Fibroblast of lung (primary cell): ENCODE results near the gene FCHO1.

Source experiments
- EZH2 ChIP-seq: IDR thresholded peaks from 2 replicates; pipeline ENCODE4 v1.5.1; 2012; ENCODE audit warnings: low read length, control low read depth, mild to moderate bottlenecking; ENCODE audit errors: missing control alignments
- TF ChIP-seq, protein P1 (sequence below), 2 donors: IDR thresholded peaks in 1 of 2; conservative IDR thresholded peaks in 1 of 2; 1 replicate in 1 of 2; 2 replicates in 1 of 2; pipeline ENCODE4 v1.5.1; 2011 to 2012; ENCODE audit warnings: low read length in 2 of 2, control low read depth in 1 of 2, inconsistent platforms in 1 of 2, low read depth in 1 of 2, mild to moderate bottlenecking in 1 of 2

GRCh38 chr19:17829855-17830566 is 78.7 kb downstream of the FCHO1 start:
- TF ChIP-seq, protein P1, sequence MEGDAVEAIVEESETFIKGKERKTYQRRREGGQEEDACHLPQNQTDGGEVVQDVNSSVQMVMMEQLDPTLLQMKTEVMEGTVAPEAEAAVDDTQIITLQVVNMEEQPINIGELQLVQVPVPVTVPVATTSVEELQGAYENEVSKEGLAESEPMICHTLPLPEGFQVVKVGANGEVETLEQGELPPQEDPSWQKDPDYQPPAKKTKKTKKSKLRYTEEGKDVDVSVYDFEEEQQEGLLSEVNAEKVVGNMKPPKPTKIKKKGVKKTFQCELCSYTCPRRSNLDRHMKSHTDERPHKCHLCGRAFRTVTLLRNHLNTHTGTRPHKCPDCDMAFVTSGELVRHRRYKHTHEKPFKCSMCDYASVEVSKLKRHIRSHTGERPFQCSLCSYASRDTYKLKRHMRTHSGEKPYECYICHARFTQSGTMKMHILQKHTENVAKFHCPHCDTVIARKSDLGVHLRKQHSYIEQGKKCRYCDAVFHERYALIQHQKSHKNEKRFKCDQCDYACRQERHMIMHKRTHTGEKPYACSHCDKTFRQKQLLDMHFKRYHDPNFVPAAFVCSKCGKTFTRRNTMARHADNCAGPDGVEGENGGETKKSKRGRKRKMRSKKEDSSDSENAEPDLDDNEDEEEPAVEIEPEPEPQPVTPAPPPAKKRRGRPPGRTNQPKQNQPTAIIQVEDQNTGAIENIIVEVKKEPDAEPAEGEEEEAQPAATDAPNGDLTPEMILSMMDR (conservative IDR thresholded peaks at IDR 0.05 in 1 of 2, IDR thresholded peaks at IDR 0.05 in 1 of 2; ENCODE audit: low read depth in 1 of 2, low read length in 2 of 2) = no peak
- no peak for TF ChIP-seq EZH2
